SK-N-SH (cell line): ENCODE results near the gene ARGLU1. TPM values are rescaled to one million over a fixed set of nuclear protein-coding genes. Genes with fewer than 3 reads are reported as not detected.

Experiments used
- CTCF ChIA-PET: fragments of 300-600, 350-600 bp; formaldehyde crosslinking; extraction: SDS; loops from one replicate; lab custom pipeline; 2021; lab: Yijun Ruan, JAX
- POLR2A ChIA-PET: fragments of 350-600 bp; sonication (Branson Sonifier 250); formaldehyde crosslinking; extraction: SDS; loops from one replicate; lab custom pipeline; 2020; ENCODE audit warnings: antibody characterized with exemption, inconsistent platforms; lab: Yijun Ruan, JAX
- DNase-seq: peaks from one replicate; pipeline ENCODE4 v3.0.0; 2012
- H2AFZ ChIP-seq: fragments of 200-600 bp; sonication (generic); 2 replicates; pipeline ENCODE4 v1.8.1; 2016; ENCODE audit warnings: antibody characterized with exemption, mild to moderate bottlenecking, low read depth
- H3F3A ChIP-seq: fragments of 200-600 bp; sonication (generic); replicated peaks from 2 replicates; pipeline ENCODE3; 2016; ENCODE audit warnings: antibody characterized with exemption, mild to moderate bottlenecking; ENCODE audit not compliant: insufficient read depth
- H3K27ac ChIP-seq, 2 experiments: fragments of 200-500 bp in 1 of 2; fragments of 200-600 bp in 1 of 2; sonication (Bioruptor generic) in 1 of 2; sonication (generic), shearing (Covaris generic) in 1 of 2; 2 replicates each; pipeline versions ENCODE4 v1.5.1 to v1.6.1; 2014 to 2016; ENCODE audit warnings: low read depth in 2 of 2, inconsistent platforms in 1 of 2, low read length in 1 of 2, mild to moderate bottlenecking in 1 of 2, mixed read lengths in 1 of 2
- H3K27me3 ChIP-seq: fragments of 200-600 bp; sonication (generic), shearing (Covaris generic); 2 replicates; pipeline ENCODE4 v1.6.1; 2016; ENCODE audit warnings: mixed run types; ENCODE audit not compliant: insufficient read depth
- H3K36me3 ChIP-seq, 2 experiments: fragments of 200-500 bp in 1 of 2; fragments of 200-600 bp in 1 of 2; sonication (Bioruptor generic) in 1 of 2; sonication (generic) in 1 of 2; replicated peaks in 1 of 2; 2 replicates each; pipeline versions ENCODE3 to v1.5.1; 2014 to 2016; ENCODE audit warnings: low read length in 1 of 2, mild to moderate bottlenecking in 1 of 2; ENCODE audit not compliant: insufficient read depth in 2 of 2, control insufficient read depth in 1 of 2
- H3K4me1 ChIP-seq, 2 experiments: fragments of 200-500 bp in 1 of 2; fragments of 200-600 bp in 1 of 2; sonication (Bioruptor generic) in 1 of 2; sonication (generic), shearing (Covaris generic) in 1 of 2; 2 replicates each; pipeline versions ENCODE4 v1.5.1 to v1.6.1; 2014 to 2016; ENCODE audit warnings: low read depth in 1 of 2, low read length in 1 of 2, mixed run types in 1 of 2; ENCODE audit not compliant: insufficient read depth in 2 of 2, control insufficient read depth in 1 of 2
- H3K4me2 ChIP-seq: fragments of 200-600 bp; sonication (generic), shearing (Covaris generic); 2 replicates; pipeline ENCODE4 v1.6.1; 2017; ENCODE audit warnings: mixed run types
- H3K4me3 ChIP-seq, 2 experiments: fragments of 200-500 bp in 1 of 2; fragments of 200-600 bp in 1 of 2; sonication (Bioruptor generic) in 1 of 2; sonication (generic), shearing (Covaris generic) in 1 of 2; 2 replicates each; pipeline versions ENCODE4 v1.5.1 to v1.8.1; 2014 to 2016; ENCODE audit warnings: low read depth in 2 of 2, inconsistent platforms in 1 of 2, low read length in 1 of 2, mild to moderate bottlenecking in 1 of 2, mixed read lengths in 1 of 2, moderate library complexity in 1 of 2
- H3K79me2 ChIP-seq: fragments of 200-600 bp; sonication (generic); 2 replicates; pipeline ENCODE4 v1.8.1; 2017; ENCODE audit warnings: mild to moderate bottlenecking; ENCODE audit not compliant: insufficient read depth
- H3K9ac ChIP-seq: fragments of 200-600 bp; sonication (generic); 2 replicates; pipeline ENCODE4 v1.6.1; 2017; ENCODE audit warnings: mixed run types
- H3K9me2 ChIP-seq: fragments of 200-600 bp; sonication (generic); 2 replicates; pipeline ENCODE4 v1.6.1; 2017; ENCODE audit warnings: mixed run types
- H3K9me3 ChIP-seq: fragments of 200-600 bp; sonication (generic); 2 replicates; pipeline ENCODE4 v1.6.1; 2017; ENCODE audit warnings: mixed run types, mild to moderate bottlenecking, moderate library complexity
- H4K20me1 ChIP-seq: fragments of 200-600 bp; sonication (generic); 2 replicates; pipeline ENCODE4 v1.6.1; 2017; ENCODE audit warnings: mild to moderate bottlenecking, mixed run types; ENCODE audit not compliant: insufficient read depth
- ELF1 ChIP-seq: IDR thresholded peaks from 2 replicates; pipeline ENCODE4 v1.4.0; 2012
- EP300 ChIP-seq, 2 experiments: IDR thresholded peaks; 2 replicates each; pipeline versions ENCODE4 v1.4.0 to v1.6.1; 2012; ENCODE audit warnings: borderline replicate concordance in 1 of 2, low read depth in 1 of 2, low read length in 1 of 2
- FOXJ3 ChIP-seq: sonication (generic); formaldehyde crosslinking; IDR thresholded peaks from 2 replicates; pipeline ENCODE4 v1.5.1; 2020; ENCODE audit warnings: mild to moderate bottlenecking, missing genetic modification reagents
- FOXM1 ChIP-seq: IDR thresholded peaks from 2 replicates; pipeline ENCODE4 v1.4.0; 2012; ENCODE audit warnings: low read depth, mild to moderate bottlenecking
- GABPA ChIP-seq: IDR thresholded peaks from 2 replicates; pipeline ENCODE4 v1.4.0; 2012; ENCODE audit warnings: low read depth, mild to moderate bottlenecking
- MEF2A ChIP-seq: IDR thresholded peaks from 2 replicates; pipeline ENCODE4 v1.4.0; 2012; ENCODE audit warnings: low read depth, borderline replicate concordance
- MXI1 ChIP-seq: IDR thresholded peaks from 2 replicates; pipeline ENCODE4 v1.6.1; 2012; ENCODE audit warnings: mild to moderate bottlenecking, low read depth, low read length, improper control_type of control experiment
- POLR2AphosphoS5 ChIP-seq: IDR thresholded peaks from 2 replicates; pipeline ENCODE4 v1.6.1; 2012; ENCODE audit warnings: low read depth, low read length
- RCOR1 ChIP-seq: fragments of 150-350 bp; IDR thresholded peaks from 2 replicates; pipeline ENCODE4 v1.6.1; 2017; ENCODE audit warnings: antibody characterized with exemption, low read length
- TAF1 ChIP-seq: IDR thresholded peaks from 2 replicates; pipeline ENCODE4 v1.6.1; 2012; ENCODE audit warnings: low read depth, mild to moderate bottlenecking, low read length, moderate library complexity, borderline replicate concordance
- YY1 ChIP-seq: IDR thresholded peaks from 2 replicates; pipeline ENCODE4 v1.4.0; 2012; ENCODE audit warnings: low read depth, mild to moderate bottlenecking
- WGBS: methylation state at CpG from one replicate; pipeline ENCODE4 v1.1.6; 2017; ENCODE audit warnings: low lambda C conversion rate; 5-methylcytosine and 5-hydroxymethylcytosine counted together
- polyA plus RNA-seq, 3 experiments: library from polyadenylated mRNA; depleted of rRNA; stranded (reverse); fragments of >200 nt; gene quantifications; 2 replicates each; pipeline ENCODE4 v1.2.3, GENCODE V29; 2012
- TF ChIP-seq, protein P1 (sequence below): IDR thresholded peaks from 2 replicates; pipeline ENCODE4; 2012
- TF ChIP-seq, protein P2 (sequence below): IDR thresholded peaks from 2 replicates; pipeline ENCODE4 v1.6.1; 2012; ENCODE audit warnings: mild to moderate bottlenecking, low read depth, low read length, moderate library complexity

ARGLU1 gene
- polyA plus RNA-seq, 1 of the 3 experiments (the other 2 are of a cell fraction): 101 TPM

DNA sequence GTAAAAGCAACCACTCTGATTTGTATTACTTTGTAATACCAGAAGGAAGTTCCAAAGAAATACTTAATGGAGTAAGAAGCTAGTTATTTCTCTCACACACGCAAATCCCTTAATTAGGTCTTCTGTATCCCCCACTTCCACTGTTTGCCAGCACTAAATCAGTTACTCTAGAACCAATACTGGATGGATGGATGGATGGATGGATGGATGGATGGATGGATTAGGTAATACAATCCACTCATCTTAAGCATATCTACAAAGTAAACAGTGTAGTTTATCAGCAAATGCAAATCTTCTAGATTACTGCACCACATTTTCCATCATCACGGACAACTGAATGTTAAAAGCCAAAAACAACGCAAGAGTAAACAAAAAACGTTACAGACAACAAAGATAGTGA is 27.3 kb downstream of the ARGLU1 start:
- CTCF ChIA-PET: no interaction called here
- POLR2A ChIA-PET: no interaction called here
- Histone ChIP-seq H3K9me3 (no peaks in the 10 kb centered on the region), H3F3A (peaks cover 25% of the 10 kb centered on the region), H2AFZ (no peak overlapping the region), H3K9me2 (no peaks in the 10 kb centered on the region), H3K27ac (no peak overlapping the region), H3K4me1 (peaks cover 0 to 5% of the 10 kb centered on the region in 2 experiments; a peak in 1 of 4 replicates), H3K27me3 (no peaks in the 10 kb centered on the region), H3K9ac (no peak overlapping the region), H3K4me3 (no peak overlapping the region), H3K79me2 (peaks cover 27% of the 10 kb centered on the region; the same call in 1 of the 2 replicates), H3K4me2 (no peak overlapping the region), H3K36me3 (peaks cover 40 to 43% of the 10 kb centered on the region in 2 experiments), H4K20me1 (peaks cover 38% of the 10 kb centered on the region)
- TF ChIP-seq FOXM1: no peak
- no peak for TF ChIP-seq GABPA
- TF ChIP-seq ELF1: no peak
- TF ChIP-seq, protein P1, sequence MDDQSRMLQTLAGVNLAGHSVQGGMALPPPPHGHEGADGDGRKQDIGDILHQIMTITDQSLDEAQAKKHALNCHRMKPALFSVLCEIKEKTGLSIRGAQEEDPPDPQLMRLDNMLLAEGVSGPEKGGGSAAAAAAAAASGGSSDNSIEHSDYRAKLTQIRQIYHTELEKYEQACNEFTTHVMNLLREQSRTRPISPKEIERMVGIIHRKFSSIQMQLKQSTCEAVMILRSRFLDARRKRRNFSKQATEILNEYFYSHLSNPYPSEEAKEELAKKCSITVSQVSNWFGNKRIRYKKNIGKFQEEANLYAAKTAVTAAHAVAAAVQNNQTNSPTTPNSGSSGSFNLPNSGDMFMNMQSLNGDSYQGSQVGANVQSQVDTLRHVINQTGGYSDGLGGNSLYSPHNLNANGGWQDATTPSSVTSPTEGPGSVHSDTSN: no peak
- TF ChIP-seq TAF1: no peak
- no peak for TF ChIP-seq MEF2A
- no peak for DNase-seq
- 81% methylated on average over 4 of the region's 4 CpGs for WGBS

DNA sequence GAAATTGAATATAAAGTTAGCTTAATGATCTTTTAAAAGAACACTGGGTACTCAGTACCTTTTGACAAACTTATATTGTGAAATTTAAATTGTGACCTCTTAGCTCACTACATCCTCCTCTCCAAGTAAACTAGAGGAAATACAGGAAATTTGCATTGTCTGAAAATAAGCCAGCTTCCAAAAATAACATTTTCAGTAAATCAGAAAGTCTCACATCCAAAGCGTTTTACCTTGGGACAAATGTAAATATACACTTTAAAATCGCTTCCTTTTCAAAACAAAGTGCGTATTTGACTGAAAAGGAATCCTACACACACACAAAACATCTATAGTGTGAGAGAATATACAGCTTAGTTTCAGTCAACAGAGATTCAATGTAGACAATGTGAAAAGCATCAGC is 30.4 kb downstream of the ARGLU1 start:
- TF ChIP-seq EP300 (IDR thresholded peaks at IDR 0.05; ENCODE audit: borderline replicate concordance in 1 of 2, low read depth in 1 of 2, low read length in 1 of 2) (no peak), TAF1 (no peak), MXI1 (no peak), GABPA (no peak), POLR2AphosphoS5 (no peak), YY1 (no peak), FOXJ3 (CRISPR knock-in tag) (no peak), MEF2A (no peak), RCOR1 (no peak)
- TF ChIP-seq, protein P2, sequence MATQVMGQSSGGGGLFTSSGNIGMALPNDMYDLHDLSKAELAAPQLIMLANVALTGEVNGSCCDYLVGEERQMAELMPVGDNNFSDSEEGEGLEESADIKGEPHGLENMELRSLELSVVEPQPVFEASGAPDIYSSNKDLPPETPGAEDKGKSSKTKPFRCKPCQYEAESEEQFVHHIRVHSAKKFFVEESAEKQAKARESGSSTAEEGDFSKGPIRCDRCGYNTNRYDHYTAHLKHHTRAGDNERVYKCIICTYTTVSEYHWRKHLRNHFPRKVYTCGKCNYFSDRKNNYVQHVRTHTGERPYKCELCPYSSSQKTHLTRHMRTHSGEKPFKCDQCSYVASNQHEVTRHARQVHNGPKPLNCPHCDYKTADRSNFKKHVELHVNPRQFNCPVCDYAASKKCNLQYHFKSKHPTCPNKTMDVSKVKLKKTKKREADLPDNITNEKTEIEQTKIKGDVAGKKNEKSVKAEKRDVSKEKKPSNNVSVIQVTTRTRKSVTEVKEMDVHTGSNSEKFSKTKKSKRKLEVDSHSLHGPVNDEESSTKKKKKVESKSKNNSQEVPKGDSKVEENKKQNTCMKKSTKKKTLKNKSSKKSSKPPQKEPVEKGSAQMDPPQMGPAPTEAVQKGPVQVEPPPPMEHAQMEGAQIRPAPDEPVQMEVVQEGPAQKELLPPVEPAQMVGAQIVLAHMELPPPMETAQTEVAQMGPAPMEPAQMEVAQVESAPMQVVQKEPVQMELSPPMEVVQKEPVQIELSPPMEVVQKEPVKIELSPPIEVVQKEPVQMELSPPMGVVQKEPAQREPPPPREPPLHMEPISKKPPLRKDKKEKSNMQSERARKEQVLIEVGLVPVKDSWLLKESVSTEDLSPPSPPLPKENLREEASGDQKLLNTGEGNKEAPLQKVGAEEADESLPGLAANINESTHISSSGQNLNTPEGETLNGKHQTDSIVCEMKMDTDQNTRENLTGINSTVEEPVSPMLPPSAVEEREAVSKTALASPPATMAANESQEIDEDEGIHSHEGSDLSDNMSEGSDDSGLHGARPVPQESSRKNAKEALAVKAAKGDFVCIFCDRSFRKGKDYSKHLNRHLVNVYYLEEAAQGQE: no peak
- H3K36me3 ChIP-seq: peaks cover 20% of the 10 kb centered on the region in 2 experiments
- 0 out of 2 replicates have a peak, but pooled peaks cover 6% of the 10 kb centered on the region for H3K79me2 ChIP-seq
- no peaks in the 10 kb centered on the region for H3K9me3 ChIP-seq
- H3K9ac ChIP-seq: no peak overlapping the region
- peaks cover 27% of the 10 kb centered on the region for H3F3A ChIP-seq
- CTCF ChIA-PET: interaction anchor here (0.6 to 7.1 kb wide), 11 partner anchors 9 to 1971 kb away, joined by 3 to 58 read pairs (median 5); partner anchors contain the start of gene ARGLU1
- no peak overlapping the region for H2AFZ ChIP-seq
- no peaks in the 10 kb centered on the region for H3K9me2 ChIP-seq
- peaks cover 16% of the 10 kb centered on the region for H4K20me1 ChIP-seq
- POLR2A ChIA-PET: no interaction called here
- H3K27me3 ChIP-seq: no peaks in the 10 kb centered on the region
- no peak overlapping the region for H3K4me3 ChIP-seq
- WGBS: 96% methylated on average over 3 of the region's 3 CpGs
- no peak overlapping the region for H3K27ac ChIP-seq
- H3K4me1 ChIP-seq: peaks cover 0 to 5% of the 10 kb centered on the region in 2 experiments; a peak in 1 of 4 replicates
- no peak for DNase-seq
- no peak overlapping the region for H3K4me2 ChIP-seq
